KOPT-K1 (cell line): ENCODE results near the gene OR1Q1.
"Not testable (repeated sequence)": the region's sequence is repeated elsewhere in the genome, so short reads cannot be mapped to it uniquely, and the experiment has no call there.

Experiments used
- H3K27ac ChIP-seq: fragments of 200-600 bp; sonication (generic); 2 replicates; pipeline ENCODE4 v1.5.1; 2016; ENCODE audit warnings: antibody characterized with exemption, mild to moderate bottlenecking, low read depth, low read length; ENCODE audit not compliant: poor library complexity, severe bottlenecking
- H3K36me3 ChIP-seq: fragments of 200-600 bp; sonication (generic); 2 replicates; pipeline ENCODE4 v1.5.1; 2017; ENCODE audit warnings: antibody characterized with exemption, mild to moderate bottlenecking, low read length, moderate library complexity; ENCODE audit not compliant: insufficient read depth
- H3K9me3 ChIP-seq: fragments of 200-600 bp; sonication (generic); 2 replicates; pipeline ENCODE4 v1.5.1; 2017; ENCODE audit warnings: antibody characterized with exemption, low read length, mild to moderate bottlenecking; ENCODE audit not compliant: insufficient read depth, poor library complexity, severe bottlenecking

Gene OR1Q1, protein sequence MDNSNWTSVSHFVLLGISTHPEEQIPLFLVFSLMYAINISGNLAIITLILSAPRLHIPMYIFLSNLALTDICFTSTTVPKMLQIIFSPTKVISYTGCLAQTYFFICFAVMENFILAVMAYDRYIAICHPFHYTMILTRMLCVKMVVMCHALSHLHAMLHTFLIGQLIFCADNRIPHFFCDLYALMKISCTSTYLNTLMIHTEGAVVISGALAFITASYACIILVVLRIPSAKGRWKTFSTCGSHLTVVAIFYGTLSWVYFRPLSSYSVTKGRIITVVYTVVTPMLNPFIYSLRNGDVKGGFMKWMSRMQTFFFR

DNA sequence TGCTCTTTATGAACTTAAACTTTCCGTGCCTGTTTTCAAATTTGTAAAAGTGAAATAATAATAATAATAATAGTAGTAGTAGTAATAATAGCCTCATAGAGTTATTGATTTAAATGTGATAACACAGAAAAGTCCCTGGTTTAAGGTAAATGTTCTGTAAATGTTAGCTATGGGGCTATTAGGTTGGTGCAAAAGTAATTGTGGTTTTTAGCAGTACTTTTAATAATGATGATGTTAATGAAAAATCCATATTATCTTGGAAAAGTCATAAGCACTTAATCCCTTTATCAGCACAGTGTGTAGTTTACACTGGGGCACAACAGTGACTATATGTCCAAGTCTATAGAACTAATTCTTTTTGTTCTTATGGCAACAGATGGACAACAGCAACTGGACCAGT lies at the start of gene OR1Q1:
TSS of gene OR1Q1 (plus strand) at position 377 of the 400 bp plus-strand sequence. CDS start at position 377, 0 bp downstream.
- Histone ChIP-seq H3K36me3 (no peaks in the 10 kb centered on the region), H3K9me3 (no peaks in the 10 kb centered on the region), H3K27ac (no peak within 1 kb of the TSS)

DNA sequence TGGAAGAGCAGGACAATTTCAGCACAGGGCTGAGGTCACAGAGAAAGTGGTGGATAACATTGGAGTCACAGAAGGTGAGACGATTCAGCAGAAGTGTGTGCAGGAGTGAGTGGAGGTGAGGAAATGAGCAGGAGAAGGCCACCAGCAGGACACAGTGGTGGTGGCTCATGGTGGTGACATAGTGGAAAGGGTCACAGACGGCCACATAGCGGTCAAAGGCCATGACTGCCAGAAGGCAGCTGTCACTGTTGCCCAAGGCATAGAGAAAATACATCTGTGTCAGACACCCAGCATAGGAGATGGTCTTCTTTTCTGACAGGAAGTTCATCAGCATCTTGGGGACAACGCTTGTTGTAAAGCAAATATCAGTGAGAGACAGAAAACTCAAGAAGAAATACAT lies 46.6 kb upstream of the OR1Q1 start:
- Histone ChIP-seq H3K36me3 (no peaks in the 10 kb centered on the region), H3K9me3 (peaks cover 11% of the 10 kb centered on the region), H3K27ac (no peak overlapping the region)

DNA sequence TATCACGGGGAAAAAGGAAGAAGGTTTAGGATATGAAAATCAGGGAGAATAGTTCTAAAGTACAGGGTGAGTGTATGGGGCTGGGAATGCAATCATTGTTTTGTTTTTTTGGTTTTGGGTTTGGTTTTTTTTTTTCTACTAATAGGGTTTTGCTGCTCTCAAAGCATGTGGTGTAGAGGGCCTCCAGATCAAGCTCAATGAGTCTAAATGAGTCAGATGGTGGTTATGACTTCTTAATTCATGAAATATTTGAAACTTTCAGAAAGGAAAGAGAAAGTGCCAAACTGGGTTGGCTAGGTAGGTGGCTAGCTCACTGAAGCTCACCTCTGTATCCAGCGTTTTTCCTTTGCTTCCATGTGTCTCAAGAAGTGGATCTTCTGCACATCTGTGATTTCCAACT lies 42.1 kb upstream of the OR1Q1 start:
- H3K36me3 ChIP-seq: no peaks in the 10 kb centered on the region
- peaks cover 5% of the 10 kb centered on the region for H3K9me3 ChIP-seq
- H3K27ac ChIP-seq: no peak overlapping the region

- Histone ChIP-seq H3K27ac (no peak overlapping the region), H3K36me3 (no peaks in the 10 kb centered on the region), H3K9me3 (peaks cover 5% of the 10 kb centered on the region)
Measured at GRCh38 chr9:122579874-122580273, 34.7 kb upstream of the OR1Q1 start.

- Histone ChIP-seq H3K27ac (no peak overlapping the region), H3K36me3 (no peaks in the 10 kb centered on the region), H3K9me3 (peaks cover 5% of the 10 kb centered on the region)
Measured at GRCh38 chr9:122580360-122580759, 34.2 kb upstream of the OR1Q1 start.

DNA sequence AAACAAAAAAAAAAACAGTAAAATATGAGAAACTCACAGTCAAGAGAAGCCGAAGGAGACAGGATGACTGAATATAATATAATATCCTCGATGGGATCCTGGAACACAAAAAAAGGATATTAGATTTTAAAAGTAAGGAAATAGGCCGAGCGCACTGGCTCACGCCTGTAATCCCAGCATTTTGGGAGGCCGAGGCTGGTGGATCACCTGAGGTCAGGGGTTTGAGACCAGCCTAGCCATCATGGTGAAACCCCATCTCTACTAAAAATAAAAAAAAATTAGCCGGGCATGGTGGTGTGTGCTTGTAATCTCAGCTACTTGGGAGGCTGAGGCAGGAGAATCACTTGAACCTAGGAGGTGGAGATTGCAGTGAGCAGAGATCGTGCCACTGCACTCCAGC lies 31.3 kb upstream of the OR1Q1 start, which contains the start of gene OR1L8:
TSS of gene OR1L8 (minus strand) at position 101 of the 400 bp plus-strand sequence. CDS start 14,907 bp downstream, outside the sequence.
- H3K9me3 ChIP-seq, H3K27ac ChIP-seq, H3K36me3 ChIP-seq: not testable (repeated sequence)

- H3K27ac ChIP-seq: no peak overlapping the region
- H3K9me3 ChIP-seq: no peaks in the 10 kb centered on the region
- no peaks in the 10 kb centered on the region for H3K36me3 ChIP-seq
Measured at GRCh38 chr9:122605691-122606090, 8.8 kb upstream of the OR1Q1 start.

DNA sequence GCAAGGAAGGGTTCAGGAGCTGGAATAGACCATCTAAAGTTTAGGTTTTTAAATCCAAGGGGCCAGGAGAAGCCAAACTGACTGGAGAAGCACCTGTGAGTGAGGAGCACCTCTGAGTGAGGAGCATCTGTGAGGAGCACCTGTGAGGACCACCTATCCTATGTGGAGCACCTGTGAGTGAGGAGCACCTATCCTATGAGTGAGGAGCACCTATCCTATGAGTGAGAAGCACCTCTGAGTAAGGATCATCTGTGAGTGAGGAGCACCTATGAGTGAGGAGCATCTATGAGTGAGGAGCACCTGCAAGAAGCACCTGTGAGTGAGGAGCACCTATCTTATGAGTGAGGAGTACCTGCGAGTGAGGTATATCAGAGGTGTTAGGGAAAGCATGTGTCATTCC lies 8.0 kb upstream of the OR1Q1 start:
- Histone ChIP-seq H3K9me3 (no peaks in the 10 kb centered on the region), H3K36me3 (no peaks in the 10 kb centered on the region), H3K27ac (no peak overlapping the region)

GRCh38 chr9:122609804-122610203 lies 4.7 kb upstream of the OR1Q1 start:
- no peak overlapping the region for H3K27ac ChIP-seq
- H3K36me3 ChIP-seq: no peaks in the 10 kb centered on the region
- H3K9me3 ChIP-seq: no peaks in the 10 kb centered on the region

- Histone ChIP-seq H3K9me3 (no peaks in the 10 kb centered on the region), H3K36me3 (no peaks in the 10 kb centered on the region), H3K27ac (no peak overlapping the region)
Measured at GRCh38 chr9:122619996-122620395, 5.5 kb downstream of the OR1Q1 start.

DNA sequence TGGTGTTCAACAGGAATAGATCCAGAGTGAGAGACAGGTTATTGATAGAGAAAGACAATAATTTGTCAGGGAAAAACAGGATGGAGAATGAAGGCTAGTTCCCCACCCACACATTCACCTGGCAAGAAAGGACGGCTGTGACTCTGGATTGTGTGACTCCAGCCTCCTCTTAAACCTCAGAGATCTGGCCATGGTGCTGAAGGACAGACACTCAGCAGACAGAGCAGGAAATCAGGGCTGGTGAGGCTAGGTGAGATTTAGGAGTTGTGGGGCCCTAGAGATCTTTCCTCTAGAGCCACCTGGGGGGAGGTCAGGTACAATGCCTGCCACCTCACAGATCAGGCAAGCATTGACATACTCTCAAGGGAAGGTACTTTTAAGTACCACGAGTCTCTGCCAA lies 27.7 kb downstream of the OR1Q1 start:
- H3K27ac ChIP-seq: no peak overlapping the region
- no peaks in the 10 kb centered on the region for H3K36me3 ChIP-seq
- no peaks in the 10 kb centered on the region for H3K9me3 ChIP-seq

DNA sequence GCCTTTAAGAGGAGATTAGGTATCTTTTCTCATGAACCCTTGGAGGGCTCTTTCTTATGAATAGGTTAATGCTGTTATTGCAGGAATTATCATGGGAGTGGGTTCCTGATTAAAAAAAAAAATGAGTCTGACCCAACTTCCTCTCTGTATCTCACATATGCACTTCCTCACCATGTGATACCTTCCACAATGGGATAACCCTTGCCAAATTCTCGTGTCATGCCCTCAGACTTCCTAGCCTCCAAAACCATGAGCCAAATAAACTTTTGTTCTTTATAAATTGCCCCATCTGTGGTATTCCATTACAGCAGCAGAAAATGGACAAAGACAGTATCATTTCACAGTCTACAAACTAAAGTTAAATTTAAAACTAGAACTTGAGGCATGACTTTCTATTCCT lies 41.8 kb downstream of the OR1Q1 start:
- H3K36me3 ChIP-seq: no peaks in the 10 kb centered on the region
- H3K27ac ChIP-seq: no peak overlapping the region
- H3K9me3 ChIP-seq: no peaks in the 10 kb centered on the region

DNA sequence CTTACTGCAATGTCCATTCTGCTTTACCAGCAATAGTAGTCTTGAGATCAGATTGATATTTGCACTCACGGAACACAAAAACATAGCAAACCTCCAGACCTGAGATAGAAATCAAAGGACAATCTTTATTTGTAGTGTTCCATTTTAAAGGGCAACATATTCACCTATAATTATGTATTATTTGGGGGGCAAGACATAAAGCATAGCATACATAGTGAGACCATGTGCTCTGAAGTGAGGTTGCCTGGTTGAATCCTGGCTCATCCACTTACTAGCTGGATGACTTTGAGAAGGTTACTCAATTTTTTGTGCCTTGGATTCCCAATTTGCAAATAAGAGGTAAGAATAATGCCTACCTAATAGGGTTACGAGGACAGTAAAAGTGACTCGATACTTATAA lies 43.0 kb downstream of the OR1Q1 start, which contains the start of gene OR1B1:
TSS of gene OR1B1 (minus strand) at position 101 of the 400 bp plus-strand sequence.
- no peak within 1 kb of the TSS for H3K27ac ChIP-seq
- H3K9me3 ChIP-seq: no peaks in the 10 kb centered on the region
- no peaks in the 10 kb centered on the region for H3K36me3 ChIP-seq

- H3K27ac ChIP-seq: no peak within 1 kb of the TSS
- no peaks in the 10 kb centered on the region for H3K9me3 ChIP-seq
- no peaks in the 10 kb centered on the region for H3K36me3 ChIP-seq
Measured at GRCh38 chr9:122661416-122661815, 46.9 kb downstream of the OR1Q1 start, which contains the start of gene OR1L1. OR1L1 (plus strand) TSS chr9:122661716; CDS start chr9:122661716, 0 bp downstream.
